NCI-H146 treated with DMSO at 0.1 percent for 48 hours (cell line): ENCODE data around the gene TBC1D12.

Source experiments
- DNase-seq: peaks from one replicate; lab custom pipeline; 2025; ENCODE audit not compliant: unreplicated experiment; lab: John Stamatoyannopoulos, UW

TBC1D12 gene

GRCh38 chr10:94405406-94405805, 3.1 kb downstream of the TBC1D12 start:
- DNase-seq: no peak

- no peak for DNase-seq
Observed at GRCh38 chr10:94407668-94408067, 5.3 kb downstream of the TBC1D12 start.

GRCh38 chr10:94409021-94409657, 6.8 kb downstream of the TBC1D12 start:
- DNase-seq: no peak

GRCh38 chr10:94411304-94411703, 9.0 kb downstream of the TBC1D12 start:
- DNase-seq: no peak

- no peak for DNase-seq
Observed at GRCh38 chr10:94412449-94412848, 10.1 kb downstream of the TBC1D12 start.

- no peak for DNase-seq
Observed at GRCh38 chr10:94413361-94413760, 11.0 kb downstream of the TBC1D12 start.

GRCh38 chr10:94416896-94417295, 14.6 kb downstream of the TBC1D12 start:
- no peak for DNase-seq

GRCh38 chr10:94417321-94417720, 15.0 kb downstream of the TBC1D12 start:
- no peak for DNase-seq

GRCh38 chr10:94420516-94420915, 18.2 kb downstream of the TBC1D12 start:
- DNase-seq: no peak

- DNase-seq: no peak
Observed at GRCh38 chr10:94420998-94421528, 18.7 kb downstream of the TBC1D12 start.

GRCh38 chr10:94423627-94424026, 21.3 kb downstream of the TBC1D12 start:
- DNase-seq: no peak

GRCh38 chr10:94424714-94425337, 22.5 kb downstream of the TBC1D12 start:
- no peak for DNase-seq

- no peak for DNase-seq
Observed at GRCh38 chr10:94425942-94426341, 23.6 kb downstream of the TBC1D12 start.

GRCh38 chr10:94427166-94427565, 24.8 kb downstream of the TBC1D12 start:
- DNase-seq: no peak

- DNase-seq: no peak
Observed at GRCh38 chr10:94428766-94429707, 26.7 kb downstream of the TBC1D12 start.

GRCh38 chr10:94430701-94431100, 28.4 kb downstream of the TBC1D12 start:
- no peak for DNase-seq

- DNase-seq: no peak
Observed at GRCh38 chr10:94432443-94432842, 30.1 kb downstream of the TBC1D12 start.

GRCh38 chr10:94439275-94439861, 37.0 kb downstream of the TBC1D12 start:
- DNase-seq: no peak

- DNase-seq: no peak
Observed at GRCh38 chr10:94440096-94440495, 37.8 kb downstream of the TBC1D12 start.

GRCh38 chr10:94443047-94443446, 40.7 kb downstream of the TBC1D12 start:
- DNase-seq: no peak

- DNase-seq: no peak
Observed at GRCh38 chr10:94443549-94443948, 41.2 kb downstream of the TBC1D12 start.
